CD4-positive, alpha-beta memory T cell (primary cell): Measurements from ENCODE around the gene DAPK2. TPM values are rescaled to one million over a fixed set of nuclear protein-coding genes. Genes with fewer than 3 reads are reported as not detected.

Experiments
- CTCF ChIA-PET: fragments of 350-600 bp; sonication (Branson Sonifier 250); formaldehyde crosslinking; loops from one replicate; lab custom pipeline; 2021; ENCODE audit warnings: inconsistent platforms; ENCODE audit not compliant: partially characterized antibody; lab: Charles Lee
- POLR2A ChIA-PET: fragments of 350-600 bp; sonication (Branson Sonifier 250); formaldehyde crosslinking; loops from one replicate; lab custom pipeline; 2021; ENCODE audit not compliant: partially characterized antibody; lab: Charles Lee
- DNase-seq, 5 donors: peaks; one replicate each; pipeline versions ENCODE4 v3.0.0 to v3.0.0-alpha.2; 2020 to 2022; ENCODE audit warnings: mixed read lengths in 1 of 5
- H3K27ac ChIP-seq: one replicate; pipeline ENCODE4 v1.7.0; 2013; ENCODE audit warnings: low read depth, low read length
- H3K27me3 ChIP-seq: 2 replicates; pipeline ENCODE4 v1.7.0; 2013; ENCODE audit warnings: mild to moderate bottlenecking, low read length, moderate library complexity; ENCODE audit not compliant: insufficient read depth
- H3K36me3 ChIP-seq: 2 replicates; pipeline ENCODE4 v1.7.0; 2013; ENCODE audit warnings: mild to moderate bottlenecking, low read length, moderate library complexity; ENCODE audit not compliant: insufficient read depth
- H3K4me1 ChIP-seq: 2 replicates; pipeline ENCODE4 v1.7.0; 2013; ENCODE audit warnings: mild to moderate bottlenecking, low read length, moderate library complexity; ENCODE audit not compliant: insufficient read depth
- H3K4me3 ChIP-seq, 2 donors: one replicate each; pipeline ENCODE4 v1.7.0; 2013; ENCODE audit warnings: low read length in 2 of 2, mild to moderate bottlenecking in 1 of 2
- H3K9me3 ChIP-seq, 2 donors: one replicate each; pipeline ENCODE4 v1.7.0; 2013; ENCODE audit warnings: low read length in 2 of 2, control low read depth in 1 of 2; ENCODE audit not compliant: control insufficient read depth in 1 of 2
- H3K27ac Mint-ChIP-seq, 7 donors: one replicate each; pipeline ENCODE4 v1.8.0; 2020 to 2021; ENCODE audit warnings: mixed read lengths in 7 of 7, mild to moderate bottlenecking in 6 of 7, inconsistent platforms in 3 of 7, moderate library complexity in 3 of 7
- H3K27me3 Mint-ChIP-seq, 2 donors: one replicate each; pipeline ENCODE4 v1.8.0; 2020 to 2021; ENCODE audit warnings: mixed read lengths in 2 of 2
- H3K36me3 Mint-ChIP-seq, 2 donors: one replicate each; pipeline ENCODE4 v1.8.0; 2020 to 2021; ENCODE audit warnings: mixed read lengths in 2 of 2, inconsistent platforms in 1 of 2, mild to moderate bottlenecking in 1 of 2
- H3K4me1 Mint-ChIP-seq, 4 donors: one replicate each; pipeline ENCODE4 v1.8.0; 2020 to 2021; ENCODE audit warnings: mixed read lengths in 4 of 4, mild to moderate bottlenecking in 1 of 4
- H3K4me3 Mint-ChIP-seq, 8 donors: one replicate each; pipeline ENCODE4 v1.8.0; 2020 to 2021; ENCODE audit warnings: mixed read lengths in 8 of 8, mild to moderate bottlenecking in 7 of 8, moderate library complexity in 6 of 8, inconsistent platforms in 3 of 8
- H3K9me3 Mint-ChIP-seq, 8 donors: one replicate each; pipeline ENCODE4 v1.8.0; 2020 to 2021; ENCODE audit warnings: mixed read lengths in 8 of 8, mild to moderate bottlenecking in 5 of 8, inconsistent platforms in 3 of 8, moderate library complexity in 1 of 8
- intact Hi-C: fragments of 100-400 bp; cut with micrococcal nuclease; formaldehyde crosslinking; loops from one replicate; pipeline ENCODE4 v1.15.1; 2023
- polyA plus RNA-seq, 2 donors: library from polyadenylated mRNA; unstranded; fragments of 300-500 nt; fragmentation: Illumina TruSeq; gene quantifications; one replicate each; pipeline ENCODE4 v1.2.3, GENCODE V29; 2021
- total RNA-seq, 2 experiments: library from RNA; stranded (reverse); gene quantifications; one replicate each; pipeline ENCODE4 v1.2.3, GENCODE V29; 2021

Gene DAPK2
- total and polyA plus RNA-seq, 4 experiments from 2014 or later, result 0.93 to 2.9 (median 2.3) TPM; not detected in 1

GRCh38 chr15:64070965-64071851, 24.9 kb upstream of the DAPK2 start:
- H3K27ac ChIP-seq, result no peak overlapping the region
- Mint-ChIP-seq H3K4me1 (peaks cover 6 to 12% (median 7%) of the 10 kb centered on the region in 4 donors), H3K27ac (peak overlapping the region in 3 of 7 donors; percentile 37 to 55 (median 47)), H3K36me3 (peaks cover 19 to 23% of the 10 kb centered on the region in 2 donors), H3K9me3 (no peaks in the 10 kb centered on the region), H3K4me3 (no peak overlapping the region), H3K27me3 (no peaks in the 10 kb centered on the region)
- intact Hi-C loops, result no loop called here
- ChIA-PET CTCF (interaction anchor here (0.7 to 10.5 kb wide), 3 partner anchors 61 to 462 kb away, joined by 4 to 138 read pairs (median 4); no protein-coding TSS in a partner anchor), POLR2A (interaction anchor here (1.2 kb wide), 1 partner anchor 23 kb away, joined by 3 read pairs; the partner anchor contains the start of gene CIAO2A)
- H3K36me3 ChIP-seq, result peaks cover 12% of the 10 kb centered on the region
- H3K9me3 ChIP-seq, result no peaks in the 10 kb centered on the region
- H3K4me1 ChIP-seq, result peaks cover 12% of the 10 kb centered on the region
- no peaks in the 10 kb centered on the region for H3K27me3 ChIP-seq
- DNase-seq, result no peak
- H3K4me3 ChIP-seq, result no peak overlapping the region

DNA sequence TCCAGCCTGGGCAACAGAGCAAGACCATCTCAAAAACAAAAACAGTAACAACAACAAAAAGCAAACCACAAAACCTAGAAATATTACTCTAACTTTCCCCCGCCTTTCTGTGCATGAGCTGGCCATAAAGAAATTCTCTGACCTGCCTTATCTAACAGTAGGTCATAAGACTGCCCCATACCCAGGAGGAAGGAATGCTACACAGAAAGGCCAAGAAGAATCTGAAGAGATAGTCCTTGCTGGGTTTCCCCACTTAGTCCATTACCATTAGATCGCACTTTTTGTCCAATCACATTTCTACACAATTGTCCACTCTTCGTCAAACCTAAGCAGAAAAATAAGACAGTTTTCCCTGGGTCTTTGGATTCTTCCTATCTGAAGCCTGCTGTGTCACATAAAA, 23.8 kb upstream of the DAPK2 start:
- H3K27me3 ChIP-seq, result no peaks in the 10 kb centered on the region
- peaks cover 9% of the 10 kb centered on the region for H3K4me1 ChIP-seq
- H3K4me3 Mint-ChIP-seq, result no peak overlapping the region
- H3K27me3 Mint-ChIP-seq, result no peaks in the 10 kb centered on the region
- no peaks in the 10 kb centered on the region for H3K9me3 Mint-ChIP-seq
- peaks cover 12% of the 10 kb centered on the region for H3K36me3 ChIP-seq
- intact Hi-C loops, result no loop called here
- H3K27ac ChIP-seq, result no peak overlapping the region
- no peaks in the 10 kb centered on the region for H3K9me3 ChIP-seq
- peaks cover 18 to 20% of the 10 kb centered on the region in 2 donors for H3K36me3 Mint-ChIP-seq
- DNase-seq, result no peak
- ChIA-PET CTCF (interaction anchor here (0.7 to 10.5 kb wide), 5 partner anchors 8 to 525 kb away, joined by 3 to 138 read pairs (median 10); partner anchors contain the start of gene DAPK2), POLR2A (no interaction called here)
- H3K4me3 ChIP-seq, result no peak overlapping the region
- peak overlapping the region in 1 of 7 donors; percentile 70 for H3K27ac Mint-ChIP-seq
- peaks cover 4 to 8% (median 5%) of the 10 kb centered on the region in 4 donors for H3K4me1 Mint-ChIP-seq

DNA sequence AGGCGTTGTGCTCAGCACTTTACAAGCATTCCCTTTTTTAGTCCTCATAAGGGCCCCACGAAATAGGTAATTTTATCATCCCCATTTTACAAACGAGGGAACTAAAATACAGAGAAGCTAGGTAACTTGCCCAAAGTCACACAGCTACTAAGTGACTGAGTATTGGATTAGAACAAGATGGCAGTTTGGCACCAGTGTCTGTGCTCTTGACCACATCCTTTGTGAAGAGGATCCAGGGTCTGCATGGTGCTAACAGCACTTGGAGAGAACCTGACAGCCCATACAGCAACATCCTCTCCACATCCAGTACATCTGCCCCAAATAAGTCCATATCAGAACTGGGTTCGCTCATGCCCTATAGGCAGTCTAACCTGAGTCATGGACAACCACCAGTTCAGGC, 21.8 kb upstream of the DAPK2 start:
- Histone ChIP-seq H3K4me1 (peaks cover 9% of the 10 kb centered on the region), H3K27ac (no peak overlapping the region), H3K9me3 (no peaks in the 10 kb centered on the region), H3K27me3 (no peaks in the 10 kb centered on the region), H3K36me3 (peaks cover 8% of the 10 kb centered on the region), H3K4me3 (no peak overlapping the region)
- Mint-ChIP-seq H3K36me3 (peaks cover 12 to 17% of the 10 kb centered on the region in 2 donors), H3K27ac (no peak overlapping the region), H3K4me3 (no peak overlapping the region), H3K4me1 (peaks cover 4 to 8% (median 5%) of the 10 kb centered on the region in 4 donors), H3K9me3 (no peaks in the 10 kb centered on the region), H3K27me3 (no peaks in the 10 kb centered on the region)
- ChIA-PET CTCF (interaction anchor here (0.7 to 10.5 kb wide), 37 partner anchors 10 to 1020 kb away, joined by 3 to 138 read pairs (median 4); partner anchors contain the start of gene DAPK2), POLR2A (interaction anchor here (0.9 to 2.3 kb wide), 6 partner anchors 25 to 502 kb away, joined by 3 to 7 read pairs (median 4); partner anchors contain the start of gene CIAO2A)
- DNase-seq, result no peak
- intact Hi-C loops, result loop anchor here (5.0 kb wide), 3 partner anchors 176 to 976 kb away; partner anchors contain the start of gene HERC1

- peaks cover 9 to 11% of the 10 kb centered on the region in 2 donors for H3K36me3 Mint-ChIP-seq
- peaks cover 8% of the 10 kb centered on the region for H3K36me3 ChIP-seq
- H3K27me3 Mint-ChIP-seq, result no peaks in the 10 kb centered on the region
- no peaks in the 10 kb centered on the region for H3K27me3 ChIP-seq
- peak; percentile 65 to 73 (median 66) for DNase-seq
- no peak overlapping the region for H3K4me3 ChIP-seq
- CTCF ChIA-PET, result interaction anchor here (0.7 to 10.5 kb wide), 42 partner anchors 10 to 1020 kb away, joined by 3 to 138 read pairs (median 4); partner anchors contain the start of gene DAPK2
- H3K27ac ChIP-seq, result no peak overlapping the region
- POLR2A ChIA-PET, result interaction anchor here (0.6 to 2.3 kb wide), 7 partner anchors 26 to 464 kb away, joined by 3 to 7 read pairs (median 3); partner anchors contain the start of gene CIAO2A
- peak overlapping the region in 3 of 7 donors; percentile 43 to 77 (median 66) for H3K27ac Mint-ChIP-seq
- peaks cover 9% of the 10 kb centered on the region for H3K4me1 ChIP-seq
- H3K4me1 Mint-ChIP-seq, result peaks cover 4 to 8% (median 5%) of the 10 kb centered on the region in 4 donors
- intact Hi-C loops, result loop anchor here (1.0 to 5.0 kb wide), 6 partner anchors 175 to 975 kb away; partner anchors contain the start of gene HERC1
- no peaks in the 10 kb centered on the region for H3K9me3 Mint-ChIP-seq
- H3K4me3 Mint-ChIP-seq, result no peak overlapping the region
- no peaks in the 10 kb centered on the region for H3K9me3 ChIP-seq
These were observed 21.3 kb upstream of the DAPK2 start for GRCh38 chr15:64067564-64068030.

DNA sequence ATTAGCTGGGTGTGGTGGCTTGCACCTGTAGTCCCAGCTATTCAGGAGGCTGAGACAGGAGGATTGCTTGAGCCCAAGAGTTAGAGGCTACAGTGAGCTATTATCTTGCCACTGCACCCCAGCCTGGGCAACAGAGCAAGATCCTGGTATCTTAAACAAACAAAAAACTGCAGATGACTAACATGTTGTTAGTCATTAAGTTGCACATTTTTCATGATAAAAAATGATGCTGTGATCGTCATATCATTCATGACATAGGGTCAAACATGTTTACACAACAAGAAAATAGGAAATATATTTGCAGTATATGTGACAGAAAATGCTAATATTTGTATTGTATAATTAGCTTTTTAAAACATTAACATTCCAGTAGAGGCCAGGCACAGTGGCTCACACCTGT, 20.2 kb upstream of the DAPK2 start:
- H3K9me3 Mint-ChIP-seq, result no peaks in the 10 kb centered on the region
- no peak for DNase-seq
- ChIA-PET CTCF (interaction anchor here (0.8 to 10.5 kb wide), 15 partner anchors 11 to 1018 kb away, joined by 3 to 138 read pairs (median 5); partner anchors contain the start of gene DAPK2), POLR2A (interaction anchor here (1.0 to 2.3 kb wide), 2 partner anchors 56 to 463 kb away, joined by 3 to 7 read pairs; no protein-coding TSS in a partner anchor)
- no peak overlapping the region for H3K27ac Mint-ChIP-seq
- Histone ChIP-seq H3K4me1 (peaks cover 9% of the 10 kb centered on the region), H3K9me3 (no peaks in the 10 kb centered on the region), H3K4me3 (no peak overlapping the region), H3K27ac (no peak overlapping the region), H3K27me3 (no peaks in the 10 kb centered on the region), H3K36me3 (peaks cover 3% of the 10 kb centered on the region)
- peaks cover 0 to 3% of the 10 kb centered on the region in 2 donors for H3K36me3 Mint-ChIP-seq
- no peaks in the 10 kb centered on the region for H3K27me3 Mint-ChIP-seq
- H3K4me3 Mint-ChIP-seq, result no peak overlapping the region
- peaks cover 4 to 8% (median 5%) of the 10 kb centered on the region in 4 donors for H3K4me1 Mint-ChIP-seq
- intact Hi-C loops, result loop anchor here (5.0 kb wide), 3 partner anchors 174 to 974 kb away; partner anchors contain the start of gene HERC1

GRCh38 chr15:64060716-64061115, 14.4 kb upstream of the DAPK2 start:
- Mint-ChIP-seq H3K9me3 (no peaks in the 10 kb centered on the region), H3K27me3 (no peaks in the 10 kb centered on the region), H3K4me1 (no peaks in the 10 kb centered on the region), H3K4me3 (no peak overlapping the region), H3K27ac (no peak overlapping the region), H3K36me3 (no peaks in the 10 kb centered on the region)
- CTCF ChIA-PET, result no interaction called here
- no peaks in the 10 kb centered on the region for H3K27me3 ChIP-seq
- H3K4me3 ChIP-seq, result no peak overlapping the region
- H3K27ac ChIP-seq, result no peak overlapping the region
- no peaks in the 10 kb centered on the region for H3K4me1 ChIP-seq
- H3K36me3 ChIP-seq, result no peaks in the 10 kb centered on the region
- no peak for DNase-seq
- intact Hi-C loops, result no loop called here
- POLR2A ChIA-PET, result no interaction called here
- H3K9me3 ChIP-seq, result no peaks in the 10 kb centered on the region
